Body of pancreas (tissue), 4 donors: ENCODE measurements around the gene BRCC3.

Experiments
- CTCF ChIP-seq, 7 experiments: fragments of 450-650 bp in 4 of 7; fragments of 200-600 bp in 3 of 7; sonication (generic) in 3 of 7; IDR thresholded peaks; one replicate each; pipeline ENCODE4 v1.5.1; 2016 to 2019; ENCODE audit warnings: antibody characterized with exemption in 7 of 7
- POLR2A ChIP-seq, 3 donors: fragments of 450-650 bp; IDR thresholded peaks; one replicate each; pipeline ENCODE4 v1.6.1; 2016; ENCODE audit warnings: antibody characterized with exemption in 3 of 3, mild to moderate bottlenecking in 2 of 3

GRCh38 chrX:155046811-155047528 is 24.3 kb upstream of the BRCC3 start:
- no peak for TF ChIP-seq POLR2A (IDR thresholded peaks at IDR 0.05)
- TF ChIP-seq CTCF (IDR thresholded peaks at IDR 0.05) = no peak
